AML-193 (cell line): ENCODE data around the gene C6orf163.
"Not testable (repeated sequence)": the region's sequence is repeated elsewhere in the genome, so short reads cannot be mapped to it uniquely, and the experiment has no call there.

ENCODE experiments used
- DNase-seq, 2 experiments: peaks; one replicate each; lab custom pipeline; 2025; lab: John Stamatoyannopoulos, UW

The C6orf163 gene

GRCh38 chr6:87344731-87345130, at the start of gene C6orf163:
TSS of gene C6orf163 (plus strand) at chr6:87344813. CDS start at chr6:87345100, 287 bp downstream.
- no peak for DNase-seq

DNA sequence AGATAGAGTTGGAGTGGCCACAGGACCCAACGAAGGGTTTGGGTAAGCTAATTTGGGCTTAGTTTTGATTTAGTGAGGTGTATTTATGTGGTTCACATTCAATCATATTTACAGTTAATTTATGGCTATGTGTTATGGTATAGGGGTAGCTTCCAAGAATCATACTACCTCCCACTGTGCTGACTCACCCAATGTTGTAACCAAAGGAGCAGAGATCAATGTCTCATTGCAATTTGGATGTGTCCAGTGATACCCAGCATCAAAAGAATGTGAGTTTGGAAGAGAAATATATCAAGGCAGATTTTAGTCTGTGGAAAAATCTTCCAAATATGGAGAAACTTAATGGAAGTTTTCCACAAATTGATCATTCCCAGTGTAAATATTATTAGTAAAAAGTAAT, 47.5 kb upstream of the C6orf163 start:
- no peak for DNase-seq

- DNase-seq, result not testable (repeated sequence)
These were observed 43.3 kb upstream of the C6orf163 start for GRCh38 chr6:87301277-87301676.

DNA sequence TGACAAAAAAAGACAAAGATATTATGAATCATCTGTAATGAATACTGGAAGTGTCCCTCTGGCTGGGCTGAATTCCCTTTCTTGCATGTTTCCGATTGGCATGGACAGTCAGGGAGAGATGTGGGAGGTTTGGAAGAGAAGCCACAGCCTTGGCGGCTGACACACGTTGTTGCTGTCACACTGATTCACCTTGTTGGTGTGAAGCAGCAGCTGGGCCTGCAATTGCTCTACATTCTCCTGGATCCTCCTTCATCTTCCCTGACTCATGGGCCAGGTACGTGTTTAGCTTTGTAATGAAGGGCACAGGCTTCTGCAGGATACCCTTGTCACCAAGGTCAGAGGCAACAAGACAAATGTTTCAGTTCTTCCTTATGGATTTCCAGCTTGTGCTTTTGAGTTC, 35.6 kb upstream of the C6orf163 start:
- no peak for DNase-seq

- DNase-seq, result no peak
These were observed 31.8 kb upstream of the C6orf163 start for GRCh38 chr6:87312860-87313259.

GRCh38 chr6:87315071-87315470, 29.5 kb upstream of the C6orf163 start:
- DNase-seq, result no peak

DNA sequence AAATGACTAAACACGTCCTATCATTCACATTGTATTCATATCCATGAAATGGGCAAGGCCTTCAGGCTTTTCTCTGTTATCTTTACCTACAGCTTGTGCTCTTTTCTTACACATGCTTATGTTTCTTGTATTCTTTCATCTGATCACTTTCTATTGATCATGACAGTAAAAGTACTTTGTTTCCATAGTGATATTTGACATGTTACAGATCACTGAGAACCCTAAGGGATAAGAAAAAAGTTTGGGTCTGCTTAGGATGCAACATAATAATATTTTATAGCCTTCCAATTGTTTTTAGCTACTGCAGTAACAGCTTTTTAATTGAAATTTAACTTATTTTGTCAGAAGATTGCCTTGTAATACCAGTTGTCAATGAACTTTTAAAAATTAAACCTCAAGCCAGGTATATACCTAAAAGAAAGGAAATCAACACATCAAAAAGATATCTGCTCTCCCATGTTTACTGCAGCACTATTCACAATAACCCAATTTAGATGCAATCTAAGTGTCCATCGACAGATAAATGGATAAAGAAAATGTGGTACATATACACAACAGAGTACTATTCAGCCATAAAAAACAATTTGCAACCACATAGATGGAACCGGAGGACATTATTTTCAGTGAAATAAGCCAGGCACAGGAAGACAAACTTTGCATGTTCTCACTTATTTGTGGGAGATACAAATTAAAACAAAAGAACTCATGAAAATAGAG, 25.2 kb upstream of the C6orf163 start:
- DNase-seq, result no peak

DNA sequence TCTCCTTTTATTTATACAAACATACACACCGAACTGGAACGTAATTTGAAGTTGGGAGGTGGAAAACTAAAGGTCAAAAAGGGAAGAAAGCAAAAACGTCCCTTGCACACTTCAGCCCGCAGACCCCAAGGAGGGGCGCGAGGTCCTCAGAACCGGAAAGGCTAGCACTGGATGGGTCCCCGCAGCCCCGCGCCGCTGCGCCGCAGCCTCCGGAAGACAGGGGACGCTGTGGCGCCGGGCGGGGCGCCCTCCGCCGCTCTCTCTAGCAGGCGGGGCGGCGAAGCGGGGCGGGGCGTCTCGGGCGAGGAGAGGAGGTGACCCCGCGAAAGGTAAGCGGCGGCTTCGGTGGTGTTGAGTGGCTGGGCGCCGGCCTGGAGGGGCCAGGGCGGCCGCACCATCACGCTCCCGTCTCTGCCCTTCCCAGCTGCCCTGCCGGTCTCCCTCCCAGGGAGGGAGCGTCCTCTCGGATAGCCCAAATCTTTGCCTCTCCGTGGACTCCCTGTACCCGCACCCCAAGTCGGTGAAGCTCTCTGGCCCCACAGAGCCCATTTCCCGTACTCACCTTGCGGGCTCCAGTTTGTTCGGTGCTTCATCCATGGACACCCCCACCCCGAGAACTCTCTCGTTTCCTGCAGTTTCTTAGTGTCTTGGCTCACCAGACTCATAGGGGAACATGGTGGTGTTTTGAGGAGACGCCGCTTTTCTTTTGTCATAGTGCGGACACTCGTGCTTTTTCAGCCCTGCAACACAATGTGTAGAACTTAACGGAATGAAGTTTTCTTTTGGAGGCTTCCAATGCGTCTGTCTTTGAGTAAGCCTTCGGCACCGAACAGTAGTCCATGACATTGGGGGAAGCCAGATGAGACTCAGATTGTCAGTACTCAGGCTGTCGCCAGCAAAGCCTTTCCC, 22.1 kb upstream of the C6orf163 start, which contains the start of gene SMIM8:
TSS of gene SMIM8 (plus strand) at position 285 of the 909 bp plus-strand sequence. CDS start 14,444 bp downstream, outside the sequence.
- DNase-seq, result peak; percentile 69 to 83

GRCh38 chr6:87323880-87324279, 20.7 kb upstream of the C6orf163 start:
- DNase-seq, result not testable (repeated sequence)

GRCh38 chr6:87330961-87331360, 13.7 kb upstream of the C6orf163 start:
- DNase-seq, result no peak

GRCh38 chr6:87333033-87333432, 11.6 kb upstream of the C6orf163 start:
- DNase-seq, result no peak

GRCh38 chr6:87333591-87334181, 10.9 kb upstream of the C6orf163 start:
- peak in 1 of 2 experiments; percentile 18 for DNase-seq

DNA sequence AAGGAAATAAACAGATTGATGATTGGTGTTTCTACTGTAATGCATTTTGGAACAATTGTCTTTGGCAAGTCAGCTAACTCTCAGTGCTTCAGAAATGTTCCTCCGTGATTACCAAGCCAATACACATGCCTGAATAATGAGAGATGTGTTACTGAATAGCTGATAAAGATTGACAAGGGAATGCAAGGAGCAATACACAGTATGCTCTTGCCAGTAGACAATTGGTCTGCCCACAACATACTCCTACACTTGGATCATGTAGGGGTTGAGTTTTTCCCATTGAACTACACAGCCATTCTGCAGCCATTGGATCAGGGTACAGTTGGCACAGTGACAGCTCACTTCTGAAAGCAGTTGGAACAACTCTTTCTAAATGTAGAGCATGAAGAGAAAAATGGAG, 9.9 kb upstream of the C6orf163 start:
- DNase-seq, result no peak

GRCh38 chr6:87336367-87336766, 8.2 kb upstream of the C6orf163 start:
- no peak for DNase-seq

DNA sequence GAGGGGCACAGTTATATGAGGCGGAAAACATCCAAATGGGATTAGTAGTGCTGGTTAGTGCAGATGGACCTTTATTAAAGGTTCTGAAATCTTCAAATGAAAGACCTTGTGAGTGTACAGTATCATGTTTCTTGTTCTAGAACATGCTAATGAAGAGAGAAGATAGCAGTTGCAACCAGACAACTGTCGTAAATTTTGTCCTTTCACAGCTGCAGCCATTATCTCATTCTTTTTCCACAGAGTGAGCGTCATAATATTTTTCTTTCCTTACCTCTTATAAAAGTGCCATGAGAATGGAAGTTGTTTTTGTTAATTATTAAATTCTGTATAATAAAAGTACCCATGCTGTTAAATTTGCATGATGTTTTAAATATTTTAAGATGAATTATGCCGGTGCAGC, 4.4 kb upstream of the C6orf163 start:
- no peak for DNase-seq

GRCh38 chr6:87341158-87341557, 3.5 kb upstream of the C6orf163 start:
- no peak for DNase-seq

DNA sequence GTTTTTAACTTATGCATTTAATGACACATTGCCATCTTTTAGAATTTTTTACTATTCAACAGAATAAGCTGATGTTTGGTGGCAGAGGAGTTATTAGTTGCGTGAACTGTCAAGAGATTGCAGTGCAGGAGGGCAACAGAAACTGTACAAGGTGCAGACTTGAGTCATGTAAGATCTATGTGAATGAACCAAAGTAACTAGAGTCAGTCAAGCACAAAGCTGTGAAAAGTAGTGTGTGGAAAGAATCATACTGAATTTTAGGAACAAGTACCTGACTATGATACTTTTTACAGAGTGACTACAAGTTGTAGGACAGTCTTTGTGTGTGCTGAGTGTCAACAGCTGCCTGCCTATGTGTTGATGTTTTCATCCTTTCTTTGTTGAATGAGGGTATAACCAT, 2.7 kb upstream of the C6orf163 start:
- no peak for DNase-seq

DNA sequence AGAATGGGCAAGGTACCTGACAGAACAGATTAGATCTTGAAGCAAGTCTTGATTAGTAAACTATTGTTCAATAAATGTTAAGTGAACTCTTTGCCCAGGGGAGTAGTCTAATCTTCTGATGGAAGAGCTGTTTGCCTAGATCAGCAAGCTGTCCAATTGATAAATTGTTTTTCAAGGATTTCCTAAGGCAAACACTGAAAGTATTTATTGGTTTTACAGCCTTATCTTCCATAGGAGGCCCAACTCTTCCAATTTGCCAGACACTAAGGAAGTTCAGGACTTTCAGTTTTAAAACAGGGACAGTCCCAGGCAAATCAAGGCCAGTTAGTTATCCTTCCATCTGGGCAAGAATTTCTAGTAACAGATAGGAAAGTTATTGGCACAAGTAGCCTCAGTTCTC, 1.8 kb upstream of the C6orf163 start:
- DNase-seq, result no peak

DNA sequence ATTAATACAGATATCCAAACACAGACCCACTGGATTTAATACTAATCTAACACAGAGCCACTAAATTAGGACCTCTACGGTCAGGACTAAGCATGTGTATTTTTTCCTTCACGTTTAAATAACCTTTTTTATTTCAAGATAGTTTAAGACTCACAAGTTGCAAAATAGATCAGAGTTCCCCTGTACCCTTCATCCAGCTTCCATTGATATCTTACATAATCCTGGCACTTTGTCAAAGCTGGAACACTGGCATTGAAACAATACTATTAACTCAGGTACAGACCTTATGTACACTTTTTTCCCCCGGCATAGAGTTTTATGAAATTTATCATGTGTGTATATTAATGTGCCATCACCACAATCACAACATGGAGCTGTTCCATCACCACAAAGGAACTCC, 2.1 kb downstream of the C6orf163 start:
- DNase-seq, result no peak

GRCh38 chr6:87349896-87350295, 5.3 kb downstream of the C6orf163 start:
- no peak for DNase-seq

- no peak for DNase-seq
These were observed 5.9 kb downstream of the C6orf163 start for GRCh38 chr6:87350516-87350915.

DNA sequence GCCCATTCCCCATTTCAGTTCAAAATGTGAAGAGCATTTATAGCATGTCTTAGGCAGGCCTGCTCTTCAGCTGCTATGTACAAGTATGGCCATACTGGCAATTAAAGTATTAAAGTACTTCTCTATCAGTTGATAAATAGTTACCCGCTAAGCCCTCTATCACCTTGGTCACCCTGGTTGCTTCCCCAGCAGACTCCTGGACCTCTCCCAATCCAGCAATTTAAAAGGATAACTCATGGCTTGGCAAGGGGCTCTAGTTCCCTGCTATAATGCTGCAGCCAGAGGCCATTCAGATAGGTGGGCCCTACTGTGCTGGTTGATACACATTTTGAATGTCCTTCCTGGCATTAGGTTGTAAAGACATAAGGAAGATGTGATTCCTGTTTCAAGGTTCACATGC, 7.0 kb downstream of the C6orf163 start:
- no peak for DNase-seq

DNA sequence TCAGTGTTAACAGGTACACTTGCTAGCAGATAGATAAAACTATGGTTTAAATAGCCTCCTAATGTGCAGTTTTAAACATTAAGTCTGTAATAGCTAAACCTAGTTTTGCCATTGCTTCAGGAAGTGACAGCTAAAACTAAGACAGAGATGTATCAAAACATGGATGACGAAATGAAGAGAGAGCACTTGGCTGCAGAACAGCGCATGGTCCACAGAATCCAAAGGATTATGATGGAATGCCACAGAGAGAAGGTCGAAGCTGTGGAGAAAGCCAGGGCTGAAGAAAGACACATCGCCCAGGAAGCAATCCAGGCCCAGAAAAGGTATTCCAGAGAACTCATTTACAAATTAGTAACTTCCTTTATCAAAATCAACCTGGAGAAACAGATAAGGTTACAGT, 11.6 kb downstream of the C6orf163 start:
- no peak for DNase-seq
